ENCODE measurements around the gene ABTB2.
A peak's percentile ranks its signal among the peaks of the same experiment; 100 is the strongest.

ABTB2 gene

GRCh38 chr11:34303028-34303570 lies 54.7 kb downstream of the ABTB2 start:
- peak; percentile 31 for DNase-seq
- in situ Hi-C loops (cut with HindIII; ENCODE audit: low pct_ligation_motif_present, low pct_unique_long_range_greater_than_20kb, low sequenced_read_pairs), result no loop called here

DNA sequence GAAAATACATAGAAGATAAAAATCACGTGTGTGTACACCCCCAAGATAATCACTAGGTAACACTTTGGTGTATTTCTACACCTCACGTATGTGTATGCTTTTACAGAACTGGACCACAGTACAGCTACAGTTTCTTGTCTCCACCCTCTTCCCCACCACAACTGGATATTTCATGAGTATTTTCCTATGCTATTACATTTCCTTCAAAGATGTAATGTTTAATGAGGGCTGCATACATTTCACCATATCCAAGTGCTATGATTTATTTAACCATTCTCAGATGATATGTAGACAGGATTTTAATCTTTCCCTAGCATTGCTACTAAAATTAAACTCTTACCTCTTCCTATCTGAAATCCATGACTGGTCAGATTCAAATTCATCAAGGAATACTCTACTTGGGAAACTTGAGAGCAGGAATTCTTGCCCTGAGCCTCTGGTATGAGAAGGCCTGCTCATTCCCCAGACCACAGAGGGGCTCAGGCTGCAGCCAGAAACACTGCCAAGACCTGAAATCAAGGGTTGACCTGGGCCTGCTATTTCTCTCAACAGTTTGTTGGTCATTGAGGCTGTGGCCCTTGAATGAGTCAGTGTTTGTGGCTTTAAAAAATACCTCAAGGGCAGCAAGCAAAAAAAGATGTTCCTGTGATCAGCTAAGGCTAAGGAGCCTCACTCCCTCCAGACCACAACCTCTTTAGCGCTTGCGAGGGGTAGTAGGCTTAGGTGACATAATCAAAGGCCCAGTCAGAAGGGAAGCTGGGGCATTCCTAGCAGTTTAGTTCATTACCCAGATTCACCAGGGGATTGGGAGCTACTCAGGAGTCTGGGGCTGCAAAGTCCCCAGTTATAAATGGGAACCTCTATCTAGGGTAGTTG lies 55.5 kb downstream of the ABTB2 start:
- in situ Hi-C loops (cut with HindIII; ENCODE audit: low pct_ligation_motif_present, low pct_unique_long_range_greater_than_20kb, low sequenced_read_pairs), result no loop called here
- peak; percentile 98 for DNase-seq

- no peak for DNase-seq
- in situ Hi-C loops (cut with HindIII; ENCODE audit: low pct_ligation_motif_present, low pct_unique_long_range_greater_than_20kb, low sequenced_read_pairs), result no loop called here
Measured at GRCh38 chr11:34300926-34301295, 56.9 kb downstream of the ABTB2 start.

DNA sequence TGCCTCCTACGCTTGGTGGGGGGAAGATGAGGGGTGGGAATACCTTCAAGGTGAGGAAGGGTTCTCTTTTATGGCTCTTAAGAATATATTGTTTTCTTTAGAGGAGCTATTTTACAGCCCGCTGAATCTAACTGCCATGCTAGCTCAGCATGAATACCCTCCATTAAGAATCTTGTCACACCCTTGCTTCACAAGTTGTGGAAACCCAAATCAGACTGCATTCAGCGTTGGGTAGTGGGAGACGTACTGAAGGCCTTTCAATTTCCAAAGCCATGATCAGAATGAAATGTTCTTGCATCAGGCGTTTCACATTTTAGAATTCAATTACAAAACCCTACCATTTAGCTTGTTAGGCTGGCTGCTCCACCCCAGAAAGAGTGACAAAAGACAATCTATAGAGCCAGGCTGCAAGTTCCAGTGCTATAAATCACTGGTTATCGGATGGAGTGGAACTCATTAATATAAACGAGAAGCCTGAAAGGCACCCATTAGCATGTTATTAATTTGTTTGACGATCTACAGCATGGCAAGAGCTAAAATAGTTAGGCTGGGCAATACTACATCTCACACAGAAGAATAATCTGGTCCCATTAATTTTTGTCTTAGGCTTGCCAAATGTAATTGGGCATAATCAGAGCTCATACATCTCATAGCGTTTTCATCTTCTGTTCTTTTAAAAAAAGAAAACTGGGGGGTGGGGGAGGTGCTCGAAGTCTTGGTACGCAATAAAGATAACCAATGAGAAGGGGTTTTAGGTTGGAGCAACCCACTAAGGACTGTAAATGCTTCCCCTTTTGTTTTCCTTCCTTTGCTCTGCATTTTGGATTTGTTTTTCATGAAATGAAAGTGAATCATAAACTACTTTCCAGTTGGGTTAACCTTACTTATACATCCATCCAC lies 57.5 kb downstream of the ABTB2 start:
- in situ Hi-C loops (cut with HindIII; ENCODE audit: low pct_ligation_motif_present, low pct_unique_long_range_greater_than_20kb, low sequenced_read_pairs), result no loop called here
- DNase-seq, result no peak

GRCh38 chr11:34299284-34299972 lies 58.4 kb downstream of the ABTB2 start:
- no peak for DNase-seq
- in situ Hi-C loops (cut with HindIII; ENCODE audit: low pct_ligation_motif_present, low pct_unique_long_range_greater_than_20kb, low sequenced_read_pairs), result no loop called here

DNA sequence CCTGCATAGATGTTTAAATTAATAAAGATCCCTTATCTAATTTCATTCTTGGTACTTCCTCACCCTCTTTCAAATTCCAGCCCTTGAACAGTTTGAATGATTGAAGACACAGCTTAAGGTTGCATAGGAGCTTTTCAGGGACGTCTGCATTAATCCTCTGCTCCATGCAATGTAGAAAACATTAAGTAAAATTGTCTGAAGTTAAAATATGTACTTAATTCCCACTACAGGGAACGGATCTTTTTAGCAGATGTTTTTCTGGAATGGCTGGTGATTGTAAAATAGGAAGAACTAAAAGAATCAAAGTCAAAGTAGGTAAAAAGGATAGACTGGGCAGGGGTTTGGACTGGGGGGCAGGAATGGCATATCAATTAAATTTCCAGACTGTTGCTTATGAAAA lies 58.9 kb downstream of the ABTB2 start:
- in situ Hi-C loops (cut with HindIII; ENCODE audit: low pct_ligation_motif_present, low pct_unique_long_range_greater_than_20kb, low sequenced_read_pairs), result no loop called here
- no peak for DNase-seq

GRCh38 chr11:34296412-34296811 lies 61.4 kb downstream of the ABTB2 start:
- in situ Hi-C loops (cut with HindIII; ENCODE audit: low pct_ligation_motif_present, low pct_unique_long_range_greater_than_20kb, low sequenced_read_pairs), result no loop called here
- DNase-seq, result no peak

DNA sequence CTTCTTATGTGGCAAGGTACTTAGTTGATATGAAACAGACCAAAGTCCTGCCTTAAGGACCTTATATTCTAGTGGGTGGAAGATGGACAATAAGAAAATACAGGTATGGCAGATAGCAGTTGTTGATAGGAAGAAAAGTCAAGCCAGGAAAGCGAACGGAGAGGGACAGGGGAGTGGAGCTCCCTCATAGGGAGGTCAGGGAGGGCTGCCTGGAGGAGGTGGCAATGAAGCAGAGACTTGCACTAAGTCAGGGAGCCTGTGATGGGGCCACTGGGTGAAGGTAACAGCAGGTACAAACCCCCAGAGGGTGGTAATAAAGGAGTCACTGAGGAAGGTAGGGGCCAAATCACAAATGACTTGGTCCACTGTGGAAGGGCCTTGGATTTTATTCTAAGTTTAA lies 65.3 kb downstream of the ABTB2 start:
- in situ Hi-C loops (cut with HindIII; ENCODE audit: low pct_ligation_motif_present, low pct_unique_long_range_greater_than_20kb, low sequenced_read_pairs), result no loop called here
- DNase-seq, result no peak

DNA sequence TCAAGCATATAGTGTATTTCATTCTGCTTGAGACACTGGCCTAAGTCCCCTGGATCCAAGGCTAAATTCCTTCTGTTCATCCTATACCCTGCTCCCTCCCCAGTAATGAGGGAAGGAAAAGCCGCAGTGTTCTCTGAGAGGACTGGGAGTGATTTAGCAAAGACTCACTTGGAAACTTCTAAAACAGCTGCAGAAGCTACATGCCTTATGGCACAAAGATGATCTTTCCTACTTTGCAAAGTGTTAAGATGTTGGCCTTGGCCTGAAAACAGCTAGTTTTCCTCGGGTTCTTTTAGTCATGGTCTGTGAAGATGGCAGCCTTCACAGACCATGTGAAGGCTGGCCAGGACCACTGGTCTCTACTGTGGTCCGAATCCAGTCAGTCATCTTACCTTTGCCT lies 65.7 kb downstream of the ABTB2 start:
- DNase-seq, result no peak
- in situ Hi-C loops (cut with HindIII; ENCODE audit: low pct_ligation_motif_present, low pct_unique_long_range_greater_than_20kb, low sequenced_read_pairs), result no loop called here

- no peak for DNase-seq
- in situ Hi-C loops (cut with HindIII; ENCODE audit: low pct_ligation_motif_present, low pct_unique_long_range_greater_than_20kb, low sequenced_read_pairs), result no loop called here
Measured at GRCh38 chr11:34290926-34291325, 66.9 kb downstream of the ABTB2 start.

DNA sequence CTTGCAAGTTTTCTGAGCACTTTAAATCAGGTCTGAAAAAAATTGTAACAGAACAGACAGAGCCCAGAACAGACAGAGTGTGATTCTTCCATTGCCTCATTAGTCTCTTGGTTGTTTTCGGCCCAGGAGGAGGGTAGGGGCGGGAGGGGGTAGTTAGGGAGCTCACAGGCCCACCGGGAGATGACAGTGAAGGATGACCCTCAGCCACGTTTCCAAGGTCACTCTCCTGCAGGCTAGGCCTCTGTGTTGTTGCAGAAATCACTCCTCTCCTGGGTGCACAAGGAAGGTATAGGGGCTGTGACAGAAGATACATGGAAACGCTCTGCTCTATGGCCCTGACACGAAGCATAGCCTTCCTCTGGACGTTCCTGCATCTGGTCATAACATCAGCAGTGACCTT lies 69.3 kb downstream of the ABTB2 start:
- in situ Hi-C loops (cut with HindIII; ENCODE audit: low pct_ligation_motif_present, low pct_unique_long_range_greater_than_20kb, low sequenced_read_pairs), result no loop called here
- no peak for DNase-seq

DNA sequence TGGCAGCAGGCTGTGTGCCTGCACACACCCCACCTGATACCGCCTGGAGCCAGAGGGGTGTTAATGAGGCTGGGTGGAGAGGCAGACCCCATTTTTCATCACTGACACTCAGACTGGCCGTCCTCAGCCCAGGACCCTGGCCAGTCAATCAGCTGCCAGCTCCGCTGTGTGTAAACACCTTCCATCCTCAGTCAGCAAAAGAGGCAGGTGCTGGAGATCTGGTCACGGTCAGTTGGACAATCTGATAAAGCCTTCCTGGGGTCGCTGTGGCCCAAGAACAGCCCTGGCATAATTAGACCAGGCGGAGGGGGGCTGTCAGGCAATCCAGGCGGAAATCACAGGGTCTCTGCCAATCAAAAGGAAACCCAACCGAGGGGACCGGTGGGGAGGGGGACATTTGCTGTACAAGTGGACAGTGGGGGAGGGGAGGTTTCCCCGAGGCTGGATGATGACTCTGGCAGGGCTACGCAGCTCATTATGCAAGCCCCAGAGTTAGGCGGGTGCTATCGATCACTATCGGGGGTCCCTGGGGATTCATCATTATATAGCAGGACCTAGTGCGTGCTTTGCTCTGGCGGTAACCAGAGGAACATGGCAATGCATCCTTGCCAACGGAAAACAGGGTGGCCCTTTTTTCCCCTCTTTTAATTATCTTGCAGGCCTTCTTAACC lies 72.9 kb downstream of the ABTB2 start:
- DNase-seq, result no peak
- in situ Hi-C loops (cut with HindIII; ENCODE audit: low pct_ligation_motif_present, low pct_unique_long_range_greater_than_20kb, low sequenced_read_pairs), result no loop called here

DNA sequence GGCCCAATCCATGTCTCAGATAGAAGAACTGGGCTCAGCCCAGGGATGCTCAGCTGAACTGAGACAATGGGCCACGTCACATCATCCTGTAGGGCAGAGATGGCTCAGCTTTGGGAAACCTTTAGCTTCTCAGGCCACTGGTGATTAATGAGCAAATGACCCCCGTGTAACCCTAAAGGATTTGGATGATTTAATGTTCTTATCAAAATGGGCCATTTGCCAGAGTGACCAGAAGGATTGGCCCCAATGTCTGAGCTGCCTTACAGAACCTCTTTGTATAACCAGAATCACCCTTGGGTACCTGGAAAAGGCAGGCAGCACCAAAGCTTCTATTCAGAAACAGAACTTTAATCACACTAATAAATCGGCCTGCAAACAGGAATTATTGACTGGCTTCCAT lies 73.7 kb downstream of the ABTB2 start:
- DNase-seq, result no peak
- in situ Hi-C loops (cut with HindIII; ENCODE audit: low pct_ligation_motif_present, low pct_unique_long_range_greater_than_20kb, low sequenced_read_pairs), result no loop called here

GRCh38 chr11:34280945-34281872 lies 76.6 kb downstream of the ABTB2 start:
- DNase-seq, result no peak
- in situ Hi-C loops (cut with HindIII; ENCODE audit: low pct_ligation_motif_present, low pct_unique_long_range_greater_than_20kb, low sequenced_read_pairs), result no loop called here

DNA sequence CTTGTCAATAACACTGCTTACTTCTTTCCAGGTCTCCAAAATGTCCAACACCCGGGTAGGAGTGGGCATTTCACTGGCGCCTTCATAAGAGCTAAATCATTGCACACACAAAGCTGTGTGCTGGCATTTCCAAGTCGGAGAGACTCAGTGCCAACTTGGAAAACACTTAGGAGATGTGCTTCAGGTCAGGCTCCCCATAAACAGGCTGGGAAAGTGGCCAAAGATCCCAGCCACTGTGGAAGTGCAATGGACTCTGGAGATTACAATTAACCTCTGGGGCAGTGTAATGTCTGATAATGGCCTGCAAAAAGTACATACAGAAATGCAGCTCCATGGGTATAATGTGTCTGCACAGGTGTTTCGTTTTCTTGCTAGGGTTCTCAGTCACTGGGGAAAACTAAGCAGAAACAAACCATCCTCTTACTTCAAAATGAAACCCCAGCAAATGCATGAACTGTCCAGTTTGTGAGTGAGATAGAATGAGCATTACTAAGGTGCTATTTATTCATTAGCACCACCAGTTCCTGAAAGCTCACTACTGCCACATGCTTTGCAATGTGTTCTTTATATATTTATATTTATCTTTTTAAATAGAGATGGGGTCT lies 79.0 kb downstream of the ABTB2 start:
- DNase-seq, result no peak
- in situ Hi-C loops (cut with HindIII; ENCODE audit: low pct_ligation_motif_present, low pct_unique_long_range_greater_than_20kb, low sequenced_read_pairs), result no loop called here

- no peak for DNase-seq
- in situ Hi-C loops (cut with HindIII; ENCODE audit: low pct_ligation_motif_present, low pct_unique_long_range_greater_than_20kb, low sequenced_read_pairs), result no loop called here
Measured at GRCh38 chr11:34278175-34278574, 79.6 kb downstream of the ABTB2 start.

DNA sequence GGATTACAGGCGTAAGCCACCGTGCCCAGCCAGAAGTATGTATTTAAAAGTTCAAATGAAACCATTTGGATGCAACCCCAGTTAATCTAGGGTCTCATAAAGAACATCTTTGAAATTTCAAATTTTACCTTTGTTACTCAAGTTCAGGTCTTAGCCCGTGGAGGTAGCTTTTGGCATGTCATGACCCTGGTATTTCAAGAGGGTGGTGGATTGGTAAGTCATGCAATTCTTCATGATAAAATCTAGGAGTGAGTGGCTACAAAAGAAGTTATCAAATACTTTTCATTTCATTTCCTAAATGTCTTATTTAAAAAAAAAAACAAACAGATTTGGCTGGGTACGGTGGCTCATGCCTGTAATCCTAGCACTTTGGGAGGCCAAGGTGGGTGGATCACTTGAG lies 80.6 kb downstream of the ABTB2 start:
- in situ Hi-C loops (cut with HindIII; ENCODE audit: low pct_ligation_motif_present, low pct_unique_long_range_greater_than_20kb, low sequenced_read_pairs), result no loop called here
- no peak for DNase-seq
